CD4-positive, alpha-beta T cell treated with Interleukin-4 for 4 hours (primary cell): ENCODE results near the gene BICRAL.
"Not testable (repeated sequence)": the region's sequence is repeated elsewhere in the genome, so short reads cannot be mapped to it uniquely, and the experiment has no call there.

ENCODE experiments used
- DNase-seq: peaks from one replicate; pipeline ENCODE4 v3.0.0-alpha.2; 2020

The BICRAL gene

GRCh38 chr6:42902429-42903263 is 120.8 kb downstream of the BICRAL start:
- DNase-seq = not testable (repeated sequence)

- DNase-seq = no peak
These were observed 122.6 kb downstream of the BICRAL start for GRCh38 chr6:42904467-42904866.

GRCh38 chr6:42907336-42907735 is 125.5 kb downstream of the BICRAL start:
- DNase-seq = no peak

GRCh38 chr6:42909835-42910234 is 128.0 kb downstream of the BICRAL start:
- DNase-seq = no peak

GRCh38 chr6:42911171-42912021 is 129.5 kb downstream of the BICRAL start:
- no peak for DNase-seq

GRCh38 chr6:42914546-42914945 is 132.7 kb downstream of the BICRAL start:
- no peak for DNase-seq

GRCh38 chr6:42915732-42916131 is 133.9 kb downstream of the BICRAL start, which contains the start of gene PTCRA:
TSS of gene PTCRA (plus strand) at chr6:42916053. CDS start at chr6:42916070, 17 bp downstream.
- DNase-seq = no peak

GRCh38 chr6:42916288-42916687 is 134.4 kb downstream of the BICRAL start:
- no peak for DNase-seq
